GM13976 (cell line): Measurements from ENCODE around the gene SHB.

Experiments
- DNase-seq: peaks from one replicate; pipeline ENCODE4 v3.0.0; 2012; ENCODE audit warnings: low spot score
- in situ Hi-C: fragments of 300-500 bp; cut with MboI; formaldehyde crosslinking; loops from one replicate; pipeline ENCODE4 v1.12.0; 2022; ENCODE audit warnings: low sequenced_read_pairs, mixed read lengths, inconsistent platforms; ENCODE audit not compliant: unreplicated experiment
- TF ChIP-seq, protein P1 (sequence below): IDR thresholded peaks from 2 replicates; pipeline ENCODE4 v1.5.1; 2012; ENCODE audit warnings: borderline replicate concordance, mild to moderate bottlenecking; ENCODE audit not compliant: insufficient read depth; ENCODE audit errors: extremely low read depth, missing control alignments, control extremely low read depth

SHB gene

GRCh38 chr9:37931592-37931991, 137.4 kb downstream of the SHB start:
- TF ChIP-seq, protein P1, sequence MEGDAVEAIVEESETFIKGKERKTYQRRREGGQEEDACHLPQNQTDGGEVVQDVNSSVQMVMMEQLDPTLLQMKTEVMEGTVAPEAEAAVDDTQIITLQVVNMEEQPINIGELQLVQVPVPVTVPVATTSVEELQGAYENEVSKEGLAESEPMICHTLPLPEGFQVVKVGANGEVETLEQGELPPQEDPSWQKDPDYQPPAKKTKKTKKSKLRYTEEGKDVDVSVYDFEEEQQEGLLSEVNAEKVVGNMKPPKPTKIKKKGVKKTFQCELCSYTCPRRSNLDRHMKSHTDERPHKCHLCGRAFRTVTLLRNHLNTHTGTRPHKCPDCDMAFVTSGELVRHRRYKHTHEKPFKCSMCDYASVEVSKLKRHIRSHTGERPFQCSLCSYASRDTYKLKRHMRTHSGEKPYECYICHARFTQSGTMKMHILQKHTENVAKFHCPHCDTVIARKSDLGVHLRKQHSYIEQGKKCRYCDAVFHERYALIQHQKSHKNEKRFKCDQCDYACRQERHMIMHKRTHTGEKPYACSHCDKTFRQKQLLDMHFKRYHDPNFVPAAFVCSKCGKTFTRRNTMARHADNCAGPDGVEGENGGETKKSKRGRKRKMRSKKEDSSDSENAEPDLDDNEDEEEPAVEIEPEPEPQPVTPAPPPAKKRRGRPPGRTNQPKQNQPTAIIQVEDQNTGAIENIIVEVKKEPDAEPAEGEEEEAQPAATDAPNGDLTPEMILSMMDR = no peak
- no peak for DNase-seq
- in situ Hi-C loops = no loop called here

DNA sequence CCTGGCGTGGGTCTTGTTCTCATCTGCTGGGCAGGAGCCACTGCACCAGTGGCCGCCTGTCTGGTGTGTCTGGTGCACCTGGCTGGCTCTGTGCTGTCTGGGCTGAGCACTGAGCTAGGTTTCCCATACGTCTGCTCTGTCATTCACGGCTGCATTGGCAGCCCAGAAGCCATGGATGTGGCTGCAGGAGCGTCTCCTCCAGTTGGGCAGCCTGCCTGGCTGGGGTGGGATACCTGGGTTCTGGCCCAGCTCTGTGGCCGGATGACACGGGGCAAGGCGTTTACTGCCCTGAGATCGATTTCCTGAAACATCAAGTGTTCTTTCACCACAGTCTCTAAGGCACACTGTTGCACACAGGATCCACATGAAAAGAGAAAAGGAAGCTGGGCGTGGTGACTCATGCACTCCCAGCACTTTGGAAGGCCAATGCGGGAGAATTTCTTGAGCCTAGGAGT, 139.6 kb downstream of the SHB start:
- DNase-seq = no peak
- in situ Hi-C loops = no loop called here
- TF ChIP-seq, protein P1 = no peak

- in situ Hi-C loops = no loop called here
- TF ChIP-seq, protein P1 = no peak
- DNase-seq = no peak
Observed at GRCh38 chr9:37928552-37929430, 140.2 kb downstream of the SHB start.

GRCh38 chr9:37927601-37928551, 141.2 kb downstream of the SHB start:
- TF ChIP-seq, protein P1 = no peak
- DNase-seq = no peak
- in situ Hi-C loops = no loop called here

DNA sequence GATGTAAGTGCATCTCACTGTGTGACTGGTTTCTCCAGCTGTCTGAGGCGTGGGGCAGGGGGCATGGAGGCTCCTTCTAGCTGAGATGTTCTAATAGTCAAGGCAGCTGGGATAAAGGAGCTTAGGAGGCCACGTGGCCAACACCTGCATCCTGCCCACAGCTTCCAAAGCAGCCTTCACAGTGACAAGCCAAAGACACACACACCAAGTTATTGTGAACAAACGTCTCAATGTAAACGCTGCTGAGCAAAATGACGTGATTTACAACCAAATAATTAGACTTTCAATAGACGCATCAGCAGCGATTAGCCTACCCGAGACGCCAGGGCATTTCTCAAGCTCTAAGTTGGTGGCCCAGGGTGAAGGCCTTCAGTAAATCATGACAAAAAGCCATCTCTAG, 141.9 kb downstream of the SHB start:
- TF ChIP-seq, protein P1 = no peak
- DNase-seq = no peak
- in situ Hi-C loops = no loop called here

DNA sequence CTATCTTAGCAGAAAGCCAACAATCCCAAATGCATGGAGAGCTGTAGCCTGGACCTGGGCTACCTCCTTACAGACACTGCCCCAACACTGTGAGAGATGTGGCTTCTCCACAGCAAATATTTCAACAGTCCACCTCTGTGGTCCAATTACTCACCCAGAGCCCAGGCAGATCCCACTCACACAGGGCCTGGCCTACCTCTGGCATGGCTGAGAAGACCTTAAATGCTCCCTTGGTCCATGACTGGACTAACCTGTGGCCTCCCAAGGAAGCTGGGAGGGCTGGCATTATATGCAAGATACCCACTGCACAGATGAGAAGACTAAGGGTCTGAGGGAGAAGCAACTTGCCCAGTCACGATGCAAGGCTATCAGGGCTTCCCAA, 142.3 kb downstream of the SHB start:
- no peak for DNase-seq
- in situ Hi-C loops = no loop called here
- TF ChIP-seq, protein P1 = no peak
